Heart left ventricle (tissue), 13 donors: Measurements from ENCODE around the gene OR51S1.

Experiments
- CTCF ChIP-seq, 12 donors: fragments of 200-600 bp; sonication (generic) in 4 of 12; IDR thresholded peaks; one replicate each; pipeline versions ENCODE4 v1.5.0 to v1.8.0; 2018 to 2022; ENCODE audit warnings: antibody characterized with exemption in 12 of 12, mild to moderate bottlenecking in 5 of 12
- POLR2A ChIP-seq, 2 donors: fragments of 450-650 bp; IDR thresholded peaks; one replicate each; pipeline ENCODE4 v1.6.1; 2017; ENCODE audit warnings: antibody characterized with exemption in 2 of 2, mild to moderate bottlenecking in 2 of 2, moderate library complexity in 2 of 2
- donor health status: ischemic (EF 13 %, LVEDD 7.1; RV severe dilation, severe dysfunction).
- donor health status: DM: no; HTN: yes; CAD: no.
- donor health status: DM: no; HTN: no; CAD: no.
- donor health status: ischemic (EF 25% LVEDD 6.9; RV normal size, moderate dysfunction).
- donor health status: ischemic (EF 25% LVEDD 5.7; RV mildly dilated, moderate dysfunction).
- donor health status: ischemic (EF 35%, LVEDD 5.7; RV mildly dilated, moderate dysfunction).
- donor health status: nonischemic (EF 11% LVEDD 7.7; RV severe dilation, severe dysfunction).
- donor health status: DM: yes; HTN: yes; CAD: no.
- donor health status: PGD.
- donor health status: ischemic (EF 29% LVEDD 5.4; RV normal size, mild dysfunction).
- donor health status: nonischemic (EF 23%, LVEDD 6.1; RV moderate dilation, normal function).

DNA sequence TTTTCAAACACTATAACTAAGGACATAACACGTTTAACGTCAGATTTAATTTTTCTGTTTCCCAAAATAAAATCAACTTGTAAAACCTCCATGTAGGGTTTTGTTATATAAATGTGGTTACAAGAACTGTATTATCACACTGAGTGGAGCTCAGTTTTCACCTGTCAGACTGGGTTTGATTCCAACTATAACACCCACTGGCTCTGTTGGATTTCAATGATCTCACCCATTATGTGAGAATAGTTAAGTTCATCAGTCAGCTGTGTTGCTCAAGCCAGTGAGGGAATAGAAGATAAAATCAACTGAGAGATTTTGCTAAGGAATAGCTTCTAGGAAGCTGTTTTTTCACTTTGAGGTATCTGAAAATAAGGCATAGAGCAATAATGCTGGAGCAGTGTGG is 39.8 kb downstream of the OR51S1 start:
- TF ChIP-seq CTCF (IDR thresholded peaks at IDR 0.05) (no peak), POLR2A (IDR thresholded peaks at IDR 0.05) (no peak)
